ENCODE measurements around the gene GANAB. TPM values are rescaled to one million over a fixed set of nuclear protein-coding genes. Genes with fewer than 3 reads are reported as not detected.

The GANAB gene
- total and polyA plus RNA-seq, 2 of the 4 experiments (the other 2 are of a cell fraction), result 209 to 344 TPM

DNA sequence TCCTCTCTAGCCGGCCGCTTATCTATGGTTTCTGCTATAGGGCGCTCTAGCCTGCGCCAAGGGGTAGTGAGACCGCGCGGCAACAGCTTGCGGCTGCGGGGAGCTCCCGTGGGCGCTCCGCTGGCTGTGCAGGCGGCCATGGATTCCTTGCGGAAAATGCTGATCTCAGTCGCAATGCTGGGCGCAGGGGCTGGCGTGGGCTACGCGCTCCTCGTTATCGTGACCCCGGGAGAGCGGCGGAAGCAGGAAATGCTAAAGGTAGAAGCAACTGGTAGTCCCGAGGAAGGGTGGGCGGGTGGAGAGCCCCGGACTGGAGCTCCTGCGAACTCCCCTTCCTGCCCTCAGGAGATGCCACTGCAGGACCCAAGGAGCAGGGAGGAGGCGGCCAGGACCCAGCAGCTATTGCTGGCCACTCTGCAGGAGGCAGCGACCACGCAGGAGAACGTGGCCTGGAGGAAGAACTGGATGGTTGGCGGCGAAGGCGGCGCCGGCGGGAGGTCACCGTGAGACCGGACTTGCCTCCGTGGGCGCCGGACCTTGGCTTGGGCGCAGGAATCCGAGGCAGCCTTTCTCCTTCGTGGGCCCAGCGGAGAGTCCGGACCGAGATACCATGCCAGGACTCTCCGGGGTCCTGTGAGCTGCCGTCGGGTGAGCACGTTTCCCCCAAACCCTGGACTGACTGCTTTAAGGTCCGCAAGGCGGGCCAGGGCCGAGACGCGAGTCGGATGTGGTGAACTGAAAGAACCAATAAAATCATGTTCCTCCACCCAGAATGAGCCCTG lies 25.4 kb upstream of the GANAB start, which contains the start of the genes LBHD1 and UQCC3:
TSS of gene LBHD1 (minus strand) at position 660 of the 782 bp plus-strand sequence. CDS start 2,236 bp downstream, outside the sequence.
TSS of gene UQCC3 (plus strand) at position 66 of the 782 bp plus-strand sequence. CDS start at position 139, 73 bp downstream.
- Histone ChIP-seq H3K9me3 (ENCODE audit: control insufficient read depth, insufficient read depth, low read length) (no peaks in the 10 kb centered on the region), H3K4me1 (ENCODE audit: control insufficient read depth, insufficient read depth, low read length) (peaks cover 4% of the 10 kb centered on the region), H3K27me3 (ENCODE audit: control insufficient read depth, insufficient read depth, low read length) (no peaks in the 10 kb centered on the region), H2BK15ac (ENCODE audit: low read depth, low read length) (peak within 1 kb of the TSS; percentile 37; the same call in 1 of the 3 replicates), H2AFZ (replicated peaks; ENCODE audit: low read length, poor library complexity) (peak within 1 kb of the TSS; percentile 98), H3K14ac (replicated peaks; ENCODE audit: low read depth, low read length) (peak within 1 kb of the TSS; percentile 97), H3K36me3 (ENCODE audit: control insufficient read depth, insufficient read depth, low read length) (peaks cover 16% of the 10 kb centered on the region), H3K9ac (ENCODE audit: low read depth, low read length) (peak within 1 kb of the TSS; percentile 95), H4K91ac (ENCODE audit: insufficient read depth, low read depth, low read length) (peak within 1 kb of the TSS; percentile 89), H3K4me2 (ENCODE audit: low read depth, low read length) (peak within 1 kb of the TSS; percentile 96), H4K8ac (ENCODE audit: low read depth in 2 of 2, low read length in 2 of 2) (peak within 1 kb of the TSS; percentile 91 to 98), H4K5ac (ENCODE audit: low read depth, low read length) (peak within 1 kb of the TSS; percentile 97), H2BK120ac (ENCODE audit: low read depth, low read length) (peak within 1 kb of the TSS; percentile 59), H4K20me1 (ENCODE audit: insufficient read depth, low read length) (0 out of 2 replicates have a peak, but pooled peaks cover 3% of the 10 kb centered on the region), H2BK20ac (ENCODE audit: low read depth, low read length) (no peak within 1 kb of the TSS), H3K18ac (ENCODE audit: low read depth, low read length) (peak within 1 kb of the TSS; percentile 66), H3K9me1 (ENCODE audit: insufficient read depth, low read length) (peaks cover 3% of the 10 kb centered on the region; the same call in 1 of the 2 replicates), H3K27ac (ENCODE audit: insufficient read depth, low read length) (peak within 1 kb of the TSS; percentile 96), H3K4ac (ENCODE audit: low read depth, low read length) (peak within 1 kb of the TSS; percentile 93), H3K4me3 (ENCODE audit: insufficient read depth, low read depth, low read length) (peak within 1 kb of the TSS; percentile 74), H2BK5ac (ENCODE audit: low read depth, low read length, poor library complexity, severe bottlenecking) (peak within 1 kb of the TSS; percentile 68), H2AK5ac (ENCODE audit: low read depth, low read length) (peak within 1 kb of the TSS; percentile 76), H2AK9ac (replicated peaks; ENCODE audit: low read depth, low read length, poor library complexity) (peak within 1 kb of the TSS; percentile 93), H3K23ac (ENCODE audit: low read depth, low read length) (peak within 1 kb of the TSS; percentile 98), H3K79me1 (ENCODE audit: low read depth in 1 of 2, low read length in 2 of 2) (peaks cover 23 to 53% of the 10 kb centered on the region in 2 experiments), H3K56ac (ENCODE audit: extremely low read depth, insufficient read depth, low read length) (peak within 1 kb of the TSS; percentile 92)
- dilution Hi-C loops (cut with HindIII; ENCODE audit: low sequenced_read_pairs, unreplicated experiment) (no loop called here), intact Hi-C loops (cut with micrococcal nuclease) (loop anchor here (1.0 kb wide), 1 partner anchor 8 kb away; the partner anchor contains the start of gene UBXN1), in situ Hi-C loops (cut with MboI; ENCODE audit: low sequenced_read_pairs) (no loop called here)
- DNase-seq, result peak; percentile 85
- 1% methylated on average over 37 of the region's 59 CpGs; no CpG with 5 or more reads in 1 of the 2 experiments for WGBS, 2 experiments (ENCODE audit: extremely low coverage in 2 of 2, insufficient read length in 1 of 2)
- peak; percentile 83 for ATAC-seq (ENCODE audit: low read depth)
- ChIA-PET CTCF (interaction anchor here (0.6 kb wide), 1 partner anchor 130 kb away, joined by 7 read pairs; no protein-coding TSS in a partner anchor), POLR2A (ENCODE audit: unreplicated experiment) (interaction anchor here (0.5 to 1.4 kb wide), 6 partner anchors 9 to 1070 kb away, joined by 3 to 17 read pairs (median 4); partner anchors contain the start of genes HNRNPUL2 and INTS5)
- TF ChIP-seq MAFK (IDR thresholded peaks at IDR 0.05; ENCODE audit: low read depth, low read length), result peak; percentile 51; the same call in 1 of the 2 replicates
- TF ChIP-seq FOS (IDR thresholded peaks at IDR 0.05; ENCODE audit: low read depth, low read length), result no peak
- no peak; the same call in 1 of the 2 replicates for TF ChIP-seq MXI1 (IDR thresholded peaks at IDR 0.05; ENCODE audit: borderline replicate concordance, low read depth, low read length)
- TF ChIP-seq POLR2A (IDR thresholded peaks at IDR 0.05; ENCODE audit: low read depth, low read length), result peak; percentile 53; the same call in 1 of the 2 replicates
- BruUV-seq (replicated peaks), result no TSS peak
